Daoy (cell line): Measurements from ENCODE around the gene CST2. TPM values are rescaled to one million over a fixed set of nuclear protein-coding genes. Genes with fewer than 3 reads are reported as not detected.
"Not testable (repeated sequence)": the region's sequence is repeated elsewhere in the genome, so short reads cannot be mapped to it uniquely, and the experiment has no call there.

ENCODE experiments used
- DNase-seq: peaks from one replicate; pipeline ENCODE4 v3.0.0-alpha.2; 2015; ENCODE audit warnings: low read depth
- total RNA-seq: library from RNA; depleted of rRNA; stranded (reverse); fragments of >200 nt; shearing (Covaris generic); gene quantifications from 2 replicates; pipeline ENCODE4 v1.2.3, GENCODE V29; 2014; rRNA removed

CST2 gene, protein sequence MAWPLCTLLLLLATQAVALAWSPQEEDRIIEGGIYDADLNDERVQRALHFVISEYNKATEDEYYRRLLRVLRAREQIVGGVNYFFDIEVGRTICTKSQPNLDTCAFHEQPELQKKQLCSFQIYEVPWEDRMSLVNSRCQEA
- not detected in 2 replicates for total RNA-seq

DNA sequence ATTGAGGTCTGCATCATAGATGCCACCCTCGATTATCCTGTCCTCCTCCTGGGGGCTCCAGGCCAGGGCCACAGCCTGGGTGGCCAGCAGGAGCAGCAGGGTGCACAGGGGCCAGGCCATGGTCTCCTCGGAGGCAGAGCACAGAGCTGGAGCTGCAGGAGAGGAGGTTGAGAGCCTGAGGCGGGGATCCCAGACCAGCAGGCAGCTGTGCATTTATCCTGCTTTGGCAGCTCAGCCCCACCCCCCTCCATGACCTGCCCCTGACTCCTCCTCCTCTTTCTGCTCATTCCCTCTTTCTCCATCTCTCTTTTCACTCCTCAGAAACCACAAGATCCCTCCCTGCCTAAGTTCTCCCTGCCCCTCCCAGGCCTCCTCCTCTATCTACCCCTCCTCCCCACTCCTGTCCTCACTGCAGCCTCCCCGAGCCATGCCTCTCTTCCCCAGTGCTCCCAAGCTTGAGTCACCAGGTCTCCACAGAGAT is at the start of gene CST2:
Gene CST2, minus strand, starts transcription at position 189 of the 481 bp plus-strand sequence. Its CDS starts 69 bp downstream, at position 120.
- no peak for DNase-seq

DNA sequence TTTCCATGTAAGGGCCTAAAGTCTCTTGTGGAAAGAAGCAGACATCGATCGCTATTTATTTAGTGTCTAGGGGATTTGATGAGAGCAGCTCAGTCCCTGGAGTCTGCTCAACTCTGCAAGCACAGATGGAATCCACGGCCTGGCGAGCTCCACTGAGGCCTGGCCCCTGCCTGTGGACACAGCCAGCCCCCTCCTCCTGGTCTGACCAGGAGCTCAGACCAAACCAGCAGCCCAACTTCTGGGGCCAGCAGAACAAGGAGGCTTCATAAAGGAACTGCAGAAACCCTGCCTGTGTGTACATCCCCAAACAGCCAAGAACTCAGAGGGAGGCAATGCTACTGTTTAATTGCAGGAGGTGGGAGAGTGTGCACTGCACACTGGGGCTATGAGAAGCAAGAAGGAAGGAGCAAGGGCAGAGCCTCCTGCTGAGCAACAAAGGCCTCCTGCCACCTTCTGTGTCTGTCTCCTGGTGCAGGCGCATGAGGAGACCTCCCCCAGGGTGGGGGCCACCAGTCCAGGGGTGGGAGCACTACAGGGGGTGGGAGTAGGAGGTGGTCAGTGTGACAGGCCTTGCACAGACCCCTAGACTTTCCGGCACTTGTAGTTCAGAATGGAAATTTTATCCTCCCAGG is 49.2 kb upstream of the CST2 start:
- DNase-seq: no peak

DNA sequence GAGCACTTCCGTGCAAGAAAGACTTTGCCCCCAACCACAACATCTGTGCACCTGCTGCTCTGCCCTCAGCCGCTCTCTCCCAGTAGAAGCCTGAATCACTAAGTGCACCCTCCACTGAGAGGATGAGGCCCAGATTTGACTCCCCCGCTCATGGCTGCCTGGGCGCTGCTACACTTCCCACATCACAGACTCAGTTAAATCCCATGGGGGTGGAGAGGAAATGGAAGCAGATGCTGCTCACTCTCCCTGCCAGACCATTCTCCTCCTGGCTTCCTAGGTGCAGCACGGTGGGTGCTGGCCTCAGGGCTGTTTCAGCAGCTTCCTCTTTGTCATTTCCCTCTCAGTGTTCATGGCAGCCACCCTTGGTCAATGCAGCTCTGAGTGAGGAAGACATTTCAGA is 48.2 kb upstream of the CST2 start:
- no peak for DNase-seq

GRCh38 chr20:23873370-23874015 is 47.0 kb upstream of the CST2 start:
- no peak for DNase-seq

GRCh38 chr20:23872065-23872464 is 45.5 kb upstream of the CST2 start:
- DNase-seq: no peak

GRCh38 chr20:23870461-23870860 is 43.9 kb upstream of the CST2 start:
- DNase-seq: no peak

GRCh38 chr20:23869520-23869919 is 43.0 kb upstream of the CST2 start:
- DNase-seq: no peak

DNA sequence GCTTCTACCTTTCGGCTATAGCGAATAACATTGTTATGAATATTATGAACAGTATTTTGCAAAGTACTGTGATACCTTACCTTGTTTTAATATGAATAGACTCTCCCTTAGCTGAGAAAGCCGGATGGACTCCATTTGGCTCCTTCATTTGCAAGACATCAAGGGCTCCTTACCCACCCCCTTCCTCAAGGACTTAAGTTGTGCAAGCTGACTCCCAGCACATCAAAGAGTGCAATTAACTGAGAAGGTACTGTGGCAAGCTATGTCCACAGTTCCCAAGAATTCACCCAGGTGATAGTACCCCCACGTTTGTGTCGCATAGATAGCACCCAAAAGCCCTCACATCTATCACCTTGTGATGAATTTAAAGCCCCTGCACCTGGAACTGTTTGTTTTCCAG is 41.8 kb upstream of the CST2 start:
- DNase-seq: no peak

DNA sequence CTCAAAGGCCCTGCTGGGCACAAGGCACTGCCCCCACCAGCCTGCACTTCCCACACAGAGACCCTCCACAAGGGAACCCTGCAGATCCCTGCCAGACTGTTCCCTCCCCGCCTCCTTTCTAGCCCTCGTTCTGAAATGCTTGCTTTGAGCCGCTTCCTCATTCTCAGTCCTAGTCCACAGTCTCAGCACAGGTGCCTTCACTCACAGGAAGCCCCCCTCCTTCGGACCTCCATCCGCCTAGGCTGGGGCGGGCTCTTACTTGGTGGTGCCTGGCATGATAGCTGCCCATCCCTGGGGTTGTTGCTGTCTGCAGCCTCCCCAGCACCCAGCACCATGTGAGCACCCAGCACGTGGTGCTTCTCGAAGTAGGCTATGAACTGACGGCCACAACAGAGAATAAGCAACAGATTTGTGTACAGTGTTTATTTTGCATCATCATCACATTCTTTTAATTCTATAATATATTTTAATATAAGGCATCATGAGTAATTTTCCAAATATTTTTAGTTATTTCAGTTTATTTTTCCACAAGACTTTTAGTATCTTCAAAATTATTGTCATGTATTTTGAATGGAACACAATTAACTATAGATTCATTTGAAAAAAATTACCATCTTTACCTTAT is 40.7 kb upstream of the CST2 start:
- DNase-seq: no peak

DNA sequence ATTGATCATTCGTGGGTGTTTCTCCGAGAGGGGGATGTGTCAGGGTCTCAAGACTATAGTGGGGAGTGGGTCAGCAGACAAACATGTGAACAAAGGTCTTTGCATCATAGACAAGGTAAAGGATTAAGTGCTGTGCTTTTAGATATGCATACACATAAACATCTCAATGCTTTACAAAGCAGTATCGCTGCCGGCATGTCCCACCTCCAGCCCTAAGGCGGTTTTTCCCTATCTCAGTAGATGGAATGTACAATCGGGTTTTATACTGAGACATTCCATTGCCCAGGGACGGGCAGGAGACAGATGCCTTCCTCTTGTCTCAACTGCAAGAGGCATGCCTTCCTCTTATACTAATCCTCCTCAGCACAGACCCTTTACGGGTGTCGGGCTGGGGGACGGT is 34.2 kb upstream of the CST2 start:
- not testable (repeated sequence) for DNase-seq

GRCh38 chr20:23857962-23858595 is 31.6 kb upstream of the CST2 start:
- DNase-seq: no peak

GRCh38 chr20:23856736-23857135 is 30.2 kb upstream of the CST2 start:
- DNase-seq: no peak

DNA sequence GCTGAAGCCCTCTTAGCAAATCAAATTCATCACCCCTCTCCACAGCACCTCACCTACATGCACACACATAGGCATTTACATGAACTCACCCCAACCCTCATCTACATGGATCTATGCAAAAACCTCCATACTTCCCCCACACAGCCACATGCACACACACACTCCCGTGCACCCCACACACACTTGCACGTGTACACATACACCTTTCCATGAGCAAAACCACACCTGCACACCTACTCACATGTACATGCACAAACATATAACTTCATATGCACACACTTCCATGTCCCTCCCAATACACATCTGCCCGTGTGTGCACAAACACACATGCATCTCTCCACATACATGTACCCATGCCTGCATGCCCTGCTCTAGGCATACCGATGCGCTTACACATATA is 29.7 kb upstream of the CST2 start:
- no peak for DNase-seq

DNA sequence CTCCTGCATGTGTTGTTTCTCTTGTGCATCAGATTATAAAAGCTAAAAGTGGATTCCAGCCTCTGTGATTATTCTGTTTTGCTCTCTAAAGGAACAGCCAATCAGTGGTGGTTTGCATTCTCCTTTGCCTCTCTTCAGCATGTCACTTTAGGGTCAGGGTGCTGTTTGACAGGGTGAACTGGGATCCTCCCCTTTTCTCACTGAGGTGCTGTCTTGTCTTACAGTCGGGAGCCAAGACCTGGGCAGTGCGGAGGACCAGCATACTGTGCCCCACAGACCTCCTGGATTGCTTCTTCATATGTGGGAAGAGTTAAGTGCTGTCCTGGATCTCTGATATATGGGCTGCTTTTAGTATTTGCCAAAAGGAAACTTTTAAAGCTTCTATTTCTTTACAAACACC is 15.2 kb upstream of the CST2 start:
- DNase-seq: no peak

DNA sequence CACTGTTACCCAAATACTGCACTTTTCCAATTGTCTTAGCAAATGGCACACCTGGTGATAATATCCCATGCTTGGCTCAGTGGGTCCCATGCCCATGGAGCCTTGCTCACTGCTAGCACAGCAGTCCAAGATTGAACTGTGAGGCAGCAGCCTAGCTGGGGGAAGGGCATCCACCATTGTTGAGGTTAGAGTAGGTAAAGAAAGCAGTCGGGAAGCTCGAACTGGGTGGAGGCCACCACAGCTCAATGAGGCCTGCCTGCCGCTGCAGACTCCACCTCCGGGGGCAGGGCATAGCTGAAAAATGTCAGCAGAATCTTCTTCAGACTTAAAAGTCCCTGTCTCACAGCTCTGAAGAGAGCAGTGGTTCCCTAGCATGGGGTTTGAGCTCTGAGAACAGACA is 9.2 kb upstream of the CST2 start:
- no peak for DNase-seq

DNA sequence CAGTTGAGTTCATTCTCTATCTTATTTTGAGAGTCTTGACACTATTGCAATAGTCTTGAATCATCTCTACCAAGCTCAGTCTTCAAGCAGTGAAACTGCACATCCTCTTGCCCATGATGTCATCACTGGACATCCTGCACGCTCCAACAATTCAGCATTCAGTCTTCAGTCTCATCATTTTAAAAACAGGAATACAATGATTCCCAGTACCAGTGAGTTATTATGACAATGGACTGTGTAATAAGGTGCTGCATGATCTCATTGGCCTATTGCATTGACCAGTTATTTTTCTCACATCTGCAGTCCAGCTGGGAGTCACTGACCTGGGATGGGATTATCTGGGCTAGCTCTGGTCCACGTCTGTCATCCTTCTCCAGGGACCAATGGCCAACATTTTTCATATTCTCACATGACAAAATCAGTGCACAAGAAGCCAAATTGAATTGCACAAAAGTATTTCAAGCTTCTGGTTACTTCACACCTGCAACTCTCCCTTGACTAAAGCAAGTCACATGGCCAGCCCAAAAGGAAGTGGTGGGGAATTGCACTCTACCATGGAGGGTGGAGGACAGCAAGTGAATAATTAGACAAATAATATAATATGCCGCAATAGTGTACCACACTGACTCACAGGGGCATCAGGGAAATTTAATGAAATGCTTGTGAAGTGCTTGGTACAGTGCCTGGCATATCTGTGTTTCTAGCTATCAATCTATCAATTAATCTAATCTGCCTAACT is 6.4 kb upstream of the CST2 start:
- DNase-seq: no peak

GRCh38 chr20:23831961-23832360 is 5.4 kb upstream of the CST2 start:
- DNase-seq: not testable (repeated sequence)

DNA sequence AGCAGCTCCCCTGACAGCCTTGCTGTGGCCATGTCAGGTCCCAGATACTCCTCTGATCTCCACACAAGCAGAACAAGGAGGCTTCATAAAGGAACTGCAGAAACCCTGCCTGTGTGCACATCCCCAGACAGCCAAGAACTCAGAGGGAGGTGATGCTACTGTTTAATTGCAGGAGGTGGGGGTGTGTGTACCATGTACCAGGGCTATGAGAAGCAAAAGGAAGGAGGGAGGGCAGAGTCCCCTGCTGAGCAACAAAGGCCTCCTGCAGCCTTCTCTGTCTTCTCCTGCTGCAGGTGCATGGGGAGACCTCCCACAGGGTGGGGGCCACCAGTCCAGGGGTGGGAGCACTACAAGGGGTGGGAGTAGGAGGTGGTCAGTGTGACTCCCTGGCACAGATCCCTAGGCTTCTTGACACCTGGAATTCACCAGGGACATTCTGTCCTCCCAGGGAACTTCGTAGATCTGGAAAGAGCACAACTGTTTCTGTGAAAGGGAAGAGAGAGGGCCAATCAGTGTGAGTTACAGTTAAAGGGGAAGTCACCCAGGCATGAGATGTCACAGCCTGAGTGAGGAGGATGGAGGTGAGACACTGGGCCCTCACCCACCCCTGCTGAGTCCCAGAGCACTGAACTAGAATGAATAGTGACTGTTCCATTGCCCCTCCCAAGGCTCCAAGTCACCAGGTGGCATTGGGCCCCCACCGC is 2.8 kb downstream of the CST2 start:
- no peak for DNase-seq

- DNase-seq: no peak
These were observed 3.4 kb downstream of the CST2 start for GRCh38 chr20:23823111-23823510.

DNA sequence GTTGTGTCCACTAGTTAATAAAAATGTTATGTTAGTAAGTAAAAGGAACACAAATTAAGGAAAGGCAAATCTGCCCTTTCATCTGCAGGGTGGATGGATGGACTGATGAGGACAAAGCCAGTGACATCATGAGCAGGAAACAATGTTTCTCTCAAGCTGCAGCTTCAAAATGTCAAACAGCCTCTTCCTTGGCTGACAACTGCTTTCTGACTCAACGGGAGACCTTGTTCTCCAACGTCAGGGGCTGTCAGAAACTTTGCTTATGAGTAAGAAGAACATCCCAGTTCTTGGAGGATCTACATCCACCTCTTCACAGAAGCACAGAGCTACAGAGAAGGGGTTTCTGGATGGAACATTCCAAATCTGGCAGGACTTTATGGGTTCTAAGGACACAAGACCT is 6.0 kb downstream of the CST2 start:
- no peak for DNase-seq

DNA sequence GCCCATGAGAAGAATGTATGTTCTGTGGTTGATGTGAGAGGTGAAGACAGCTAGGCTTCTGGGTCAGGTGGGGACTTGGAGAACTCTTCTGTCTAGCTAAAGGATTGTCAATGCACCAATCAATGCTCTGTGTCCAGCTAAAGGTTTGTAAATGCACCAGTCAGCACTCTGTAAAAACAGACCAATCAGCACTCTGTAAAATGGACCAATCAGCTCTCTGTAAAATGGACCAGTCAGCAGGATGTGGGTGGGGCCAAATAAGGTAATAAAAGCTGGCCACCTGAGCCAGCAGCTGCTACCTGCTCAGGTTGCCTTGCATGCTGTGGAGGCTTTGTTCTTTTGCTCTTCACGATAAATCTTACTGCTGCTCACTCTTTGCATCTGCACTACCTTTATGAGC is 15.0 kb downstream of the CST2 start:
- not testable (repeated sequence) for DNase-seq
